Fibroblast of lung (primary cell): ENCODE data around the gene PDE10A.

Experiments
- CTCF ChIP-seq, 2 donors: IDR thresholded peaks in 1 of 2; conservative IDR thresholded peaks in 1 of 2; 1 replicate in 1 of 2; 2 replicates in 1 of 2; pipeline ENCODE4 v1.5.1; 2011 to 2012; ENCODE audit warnings: low read length in 2 of 2, control low read depth in 1 of 2, inconsistent platforms in 1 of 2, low read depth in 1 of 2, mild to moderate bottlenecking in 1 of 2
- EZH2 ChIP-seq: IDR thresholded peaks from 2 replicates; pipeline ENCODE4 v1.5.1; 2012; ENCODE audit warnings: low read length, control low read depth, mild to moderate bottlenecking; ENCODE audit errors: missing control alignments

DNA sequence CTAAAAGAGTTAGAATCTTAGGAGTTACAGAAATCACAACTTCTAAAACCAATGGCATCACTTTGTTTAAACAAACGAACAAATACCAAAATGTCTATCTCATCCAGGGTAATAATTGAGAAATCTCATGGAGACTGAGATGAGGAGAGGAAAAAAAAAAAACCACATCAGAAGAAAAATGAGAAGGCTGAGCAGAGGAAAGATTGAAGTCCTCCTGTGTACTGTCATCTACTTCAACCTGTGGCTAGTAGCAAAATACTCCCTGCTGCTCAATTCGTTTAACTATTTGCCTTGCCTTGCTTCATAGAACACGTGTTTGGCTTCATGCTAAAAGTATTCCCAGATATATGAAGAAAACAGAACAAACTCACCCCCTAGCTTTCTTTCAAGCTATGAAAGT is 143.7 kb downstream of the PDE10A start:
- no peak for TF ChIP-seq CTCF (conservative IDR thresholded peaks at IDR 0.05 in 1 of 2, IDR thresholded peaks at IDR 0.05 in 1 of 2; ENCODE audit: low read depth in 1 of 2, low read length in 2 of 2)
- TF ChIP-seq EZH2: no peak
